GM12878 (cell line): Measurements from ENCODE around the gene YY1. TPM values are rescaled to one million over a fixed set of nuclear protein-coding genes. Genes with fewer than 3 reads are reported as not detected.

Source experiments
- ATAC-seq: fragments of 200-7000 bp; cut with Tn5 transposase; 3 replicates; pipeline ENCODE4 v1.9.1; 2020; ENCODE audit warnings: mild to moderate bottlenecking, moderate library complexity
- BruUV-seq: library from RNA; stranded (reverse); fragments of 400-500 nt; replicated peaks from 2 replicates; lab custom pipeline; 2021; lab: Mats Ljungman, UMichigan
- CTCF ChIA-PET: fragments of 300-600 bp; sonication (Branson Sonifier 250); formaldehyde crosslinking; extraction: SDS; loops from one replicate; lab custom pipeline; 2021; ENCODE audit warnings: inconsistent platforms; lab: Yijun Ruan, JAX
- POLR2A ChIA-PET: fragments of 350-600 bp; formaldehyde crosslinking; extraction: SDS; loops from one replicate; lab custom pipeline; 2021; ENCODE audit warnings: inconsistent platforms; lab: Charles Lee
- RAD21 ChIA-PET: fragments of 300-600 bp; sonication (Branson Sonifier 250); formaldehyde crosslinking; loops from one replicate; lab custom pipeline; 2023; ENCODE audit warnings: antibody characterized with exemption; ENCODE audit not compliant: unreplicated experiment; lab: Charles Lee
- SMC1A ChIA-PET: fragments of 300-600 bp; sonication (Branson Sonifier 250); formaldehyde crosslinking; loops from one replicate; lab custom pipeline; 2023; ENCODE audit not compliant: unreplicated experiment, uncharacterized antibody; lab: Charles Lee
- DNase-seq: peaks from one replicate; pipeline ENCODE4 v3.0.0-alpha.2; 2011; ENCODE audit warnings: low read depth, low spot score
- FAIRE-seq: peaks from 3 replicates; lab custom pipeline; 2011; peaks lifted over from hg19 to GRCh38; lab: Jason Lieb, UNC
- H2AFZ ChIP-seq: 2 replicates; pipeline ENCODE4 v1.6.0; 2011; ENCODE audit warnings: low read depth, low read length, control low read depth; ENCODE audit not compliant: control insufficient read depth
- H3K27ac ChIP-seq: 2 replicates; pipeline ENCODE4 v1.5.1; 2011; ENCODE audit warnings: control low read depth; ENCODE audit not compliant: control insufficient read depth, insufficient read depth
- H3K27me3 ChIP-seq, 2 experiments: replicated peaks in 1 of 2; 2 replicates each; pipeline versions ENCODE4 v1.6.0 to v1.6.1; 2011; ENCODE audit warnings: low read length in 1 of 2; ENCODE audit not compliant: control insufficient read depth in 2 of 2, insufficient read depth in 2 of 2
- H3K36me3 ChIP-seq, 2 experiments: 2 replicates each; pipeline ENCODE4 v1.5.1; 2011; ENCODE audit warnings: low read length in 1 of 2; ENCODE audit not compliant: control insufficient read depth in 2 of 2, insufficient read depth in 2 of 2
- H3K4me1 ChIP-seq: 2 replicates; pipeline ENCODE4 v1.6.1; 2011; ENCODE audit warnings: mild to moderate bottlenecking, low read length, moderate library complexity, mixed read lengths; ENCODE audit not compliant: control insufficient read depth, insufficient read depth
- H3K4me2 ChIP-seq: 2 replicates; pipeline ENCODE4 v1.6.0; 2011; ENCODE audit warnings: control low read depth; ENCODE audit not compliant: control insufficient read depth, insufficient read depth
- H3K4me3 ChIP-seq: fragments of 200-600 bp; sonication (generic); 2 replicates; pipeline ENCODE4 v1.5.1; 2016
- H3K79me2 ChIP-seq: 2 replicates; pipeline ENCODE4 v1.6.0; 2011; ENCODE audit warnings: low read length; ENCODE audit not compliant: control insufficient read depth, insufficient read depth
- H3K9ac ChIP-seq: 2 replicates; pipeline ENCODE4 v1.8.0; 2011; ENCODE audit warnings: low read length, control low read depth, mixed read lengths; ENCODE audit not compliant: control insufficient read depth, insufficient read depth
- H3K9me3 ChIP-seq: replicated peaks from 3 replicates; pipeline ENCODE4 v1.5.1; 2011; ENCODE audit warnings: mild to moderate bottlenecking, low read length; ENCODE audit not compliant: control insufficient read depth, insufficient read depth
- H4K20me1 ChIP-seq: 2 replicates; pipeline ENCODE4 v1.6.0; 2011; ENCODE audit not compliant: control insufficient read depth, insufficient read depth
- BHLHE40 ChIP-seq, 2 experiments: fragments of 450-650 bp in 1 of 2; IDR thresholded peaks; 2 replicates each; pipeline ENCODE4 v1.6.1; 2011 to 2017; ENCODE audit warnings: low read depth in 2 of 2, borderline replicate concordance in 1 of 2, improper control_type of control experiment in 1 of 2, low read length in 1 of 2, mild to moderate bottlenecking in 1 of 2
- BRCA1 ChIP-seq: IDR thresholded peaks from 2 replicates; pipeline ENCODE4 v1.6.1; 2011; ENCODE audit warnings: low read depth, low read length, improper control_type of control experiment
- EGR1 ChIP-seq, 2 experiments: IDR thresholded peaks; 1 replicate in 1 of 2; 2 replicates in 1 of 2; pipeline ENCODE4 v1.6.1; 2011 to 2012; ENCODE audit warnings: low read depth in 2 of 2, low read length in 2 of 2, borderline replicate concordance in 1 of 2, mild to moderate bottlenecking in 1 of 2, moderate library complexity in 1 of 2
- ETV6 ChIP-seq, 2 experiments: fragments of 450-650 bp in 1 of 2; IDR thresholded peaks in 1 of 2; conservative IDR thresholded peaks in 1 of 2; 2 replicates each; pipeline ENCODE4 v1.6.1; 2014; ENCODE audit warnings: antibody characterized with exemption in 1 of 2, borderline replicate concordance in 1 of 2, low read depth in 1 of 2, mild to moderate bottlenecking in 1 of 2, moderate library complexity in 1 of 2
- IKZF2 ChIP-seq, 2 experiments: fragments of 450-650 bp; IDR thresholded peaks; 2 replicates each; pipeline ENCODE4 v1.6.1; 2017; ENCODE audit warnings: mild to moderate bottlenecking in 2 of 2, moderate library complexity in 2 of 2
- NR2F1 ChIP-seq: fragments of 450-650 bp; conservative IDR thresholded peaks from 2 replicates; pipeline ENCODE4 v1.6.1; 2017; ENCODE audit warnings: mild to moderate bottlenecking
- SMC3 ChIP-seq: IDR thresholded peaks from 2 replicates; pipeline ENCODE4 v1.6.1; 2011; ENCODE audit warnings: low read length, improper control_type of control experiment, borderline replicate concordance
- YBX1 ChIP-seq: fragments of 450-650 bp; IDR thresholded peaks from 2 replicates; pipeline ENCODE4 v1.6.1; 2016; ENCODE audit warnings: antibody characterized with exemption
- WGBS: methylation state at CpG from one replicate; pipeline ENCODE4 v1.1.6; 2016; ENCODE audit warnings: low lambda C conversion rate; ENCODE audit not compliant: insufficient replicate concordance, insufficient coverage; ENCODE audit errors: missing lambda C conversion rate; 5-methylcytosine and 5-hydroxymethylcytosine counted together
- in situ Hi-C: fragments of 300-500 bp; cut with MboI; formaldehyde crosslinking; loops from 9 replicates; pipeline ENCODE4 v1.14.3; 2018; ENCODE audit warnings: mixed read lengths
- intact Hi-C: fragments of 100-400 bp; cut with micrococcal nuclease; formaldehyde crosslinking; loops from one replicate; pipeline ENCODE4 v1.14.2; 2022; ENCODE audit not compliant: unreplicated experiment
- polyA plus RNA-seq, 11 experiments: library from polyadenylated mRNA; depleted of rRNA in 4 of 11; unstranded in 6 of 11; stranded (reverse) in 5 of 11; fragments of >200 nt; fragmentation: Nextera tagmentation in 4 of 11; fragmentation: Illumina TruSeq in 1 of 11; extraction: Ambion mirVana in 4 of 11; extraction: Trizol in 1 of 11; gene quantifications; 1 replicate in 1 of 11; 2 replicates in 10 of 11; pipeline versions ENCODE4 v1.2.1 to v1.2.3, GENCODE V29; 2011 to 2016; ENCODE audit warnings: inconsistent platforms in 2 of 11, missing spikeins in 2 of 11, low read depth in 1 of 11
- total RNA-seq, 4 experiments: library from RNA; depleted of rRNA in 3 of 4; stranded (reverse); fragments of >200 nt in 3 of 4; fragmentation: Illumina TruSeq in 1 of 4; extraction: Trizol in 1 of 4; gene quantifications; 2 replicates each; pipeline versions ENCODE4 v1.2.1 to v1.2.3, GENCODE V29; 2013 to 2021
- TF ChIP-seq, protein P1 (sequence below): fragments of 450-650 bp; conservative IDR thresholded peaks from 2 replicates; pipeline ENCODE4 v1.6.1; 2017; ENCODE audit warnings: mild to moderate bottlenecking, moderate library complexity
- TF ChIP-seq, protein P2 (sequence below): IDR thresholded peaks from 2 replicates; pipeline ENCODE4 v1.6.1; 2012; ENCODE audit warnings: improper control_type of control experiment, low read depth, low read length; ENCODE audit not compliant: insufficient replicate concordance

Gene YY1
- total and polyA plus RNA-seq, 10 of the 15 experiments (the other 5 are each of a cell fraction or from before 2014, with no cell fraction given) = 23.7 to 74.0 (median 39.9) TPM

DNA sequence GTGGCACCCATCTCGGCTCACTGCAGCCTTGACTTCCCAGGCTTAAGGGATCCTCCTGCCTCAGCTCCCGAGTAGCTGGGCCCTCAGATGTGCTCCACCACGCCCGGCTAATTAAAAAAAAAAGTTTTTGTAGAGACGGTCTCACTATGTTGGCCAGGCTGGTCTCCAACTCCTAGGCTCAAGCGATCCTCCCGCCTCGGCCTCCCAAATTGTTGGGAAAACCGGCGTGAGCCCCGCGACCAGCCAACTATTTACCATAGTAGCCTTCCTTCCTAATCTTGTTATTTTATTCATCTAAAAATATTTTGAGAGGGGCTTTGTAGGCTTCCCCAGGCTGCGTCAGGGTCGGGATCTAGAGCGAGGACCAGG lies 25.4 kb upstream of the YY1 start:
- no peaks in the 10 kb centered on the region for H4K20me1 ChIP-seq
- no peaks in the 10 kb centered on the region for H3K36me3 ChIP-seq
- peak overlapping the region; percentile 91 for H2AFZ ChIP-seq
- no TSS peak for BruUV-seq
- ChIA-PET RAD21 (interaction anchor here (0.7 kb wide), 1 partner anchor 9 kb away, joined by 4 read pairs; no protein-coding TSS in a partner anchor), SMC1A (interaction anchor here (1.5 kb wide), 2 partner anchors 11 to 28 kb away, joined by 4 to 8 read pairs; no protein-coding TSS in a partner anchor), CTCF (interaction anchor here (1.0 to 7.3 kb wide), 5 partner anchors 8 to 28 kb away, joined by 3 to 29 read pairs (median 4); no protein-coding TSS in a partner anchor), POLR2A (interaction anchor here (0.8 kb wide), 1 partner anchor 20 kb away, joined by 4 read pairs; no protein-coding TSS in a partner anchor)
- WGBS = 58% methylated on average over 15 of the region's 15 CpGs
- peaks cover 6% of the 10 kb centered on the region for H3K79me2 ChIP-seq
- ATAC-seq = no peak
- no peak for FAIRE-seq
- H3K9me3 ChIP-seq = no peaks in the 10 kb centered on the region
- H3K4me2 ChIP-seq = peak overlapping the region; percentile 79
- H3K27ac ChIP-seq = peak overlapping the region; percentile 90
- DNase-seq = no peak
- TF ChIP-seq EGR1 (IDR thresholded peaks at IDR 0.05; ENCODE audit: borderline replicate concordance in 1 of 2, low read depth in 2 of 2, low read length in 2 of 2) (no peak), IKZF2 (IDR thresholded peaks at IDR 0.05) (no peak), NR2F1 (no peak), BHLHE40 (IDR thresholded peaks at IDR 0.05; ENCODE audit: borderline replicate concordance in 1 of 2, low read depth in 2 of 2, low read length in 1 of 2) (no peak), YBX1 (no peak), ETV6 (conservative IDR thresholded peaks at IDR 0.05 in 1 of 2, IDR thresholded peaks at IDR 0.05 in 1 of 2; ENCODE audit: borderline replicate concordance in 1 of 2, low read depth in 1 of 2) (no peak), SMC3 (no peak), BRCA1 (no peak)
- TF ChIP-seq, protein P1, sequence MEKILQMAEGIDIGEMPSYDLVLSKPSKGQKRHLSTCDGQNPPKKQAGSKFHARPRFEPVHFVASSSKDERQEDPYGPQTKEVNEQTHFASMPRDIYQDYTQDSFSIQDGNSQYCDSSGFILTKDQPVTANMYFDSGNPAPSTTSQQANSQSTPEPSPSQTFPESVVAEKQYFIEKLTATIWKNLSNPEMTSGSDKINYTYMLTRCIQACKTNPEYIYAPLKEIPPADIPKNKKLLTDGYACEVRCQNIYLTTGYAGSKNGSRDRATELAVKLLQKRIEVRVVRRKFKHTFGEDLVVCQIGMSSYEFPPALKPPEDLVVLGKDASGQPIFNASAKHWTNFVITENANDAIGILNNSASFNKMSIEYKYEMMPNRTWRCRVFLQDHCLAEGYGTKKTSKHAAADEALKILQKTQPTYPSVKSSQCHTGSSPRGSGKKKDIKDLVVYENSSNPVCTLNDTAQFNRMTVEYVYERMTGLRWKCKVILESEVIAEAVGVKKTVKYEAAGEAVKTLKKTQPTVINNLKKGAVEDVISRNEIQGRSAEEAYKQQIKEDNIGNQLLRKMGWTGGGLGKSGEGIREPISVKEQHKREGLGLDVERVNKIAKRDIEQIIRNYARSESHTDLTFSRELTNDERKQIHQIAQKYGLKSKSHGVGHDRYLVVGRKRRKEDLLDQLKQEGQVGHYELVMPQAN = no peak
- TF ChIP-seq, protein P2, sequence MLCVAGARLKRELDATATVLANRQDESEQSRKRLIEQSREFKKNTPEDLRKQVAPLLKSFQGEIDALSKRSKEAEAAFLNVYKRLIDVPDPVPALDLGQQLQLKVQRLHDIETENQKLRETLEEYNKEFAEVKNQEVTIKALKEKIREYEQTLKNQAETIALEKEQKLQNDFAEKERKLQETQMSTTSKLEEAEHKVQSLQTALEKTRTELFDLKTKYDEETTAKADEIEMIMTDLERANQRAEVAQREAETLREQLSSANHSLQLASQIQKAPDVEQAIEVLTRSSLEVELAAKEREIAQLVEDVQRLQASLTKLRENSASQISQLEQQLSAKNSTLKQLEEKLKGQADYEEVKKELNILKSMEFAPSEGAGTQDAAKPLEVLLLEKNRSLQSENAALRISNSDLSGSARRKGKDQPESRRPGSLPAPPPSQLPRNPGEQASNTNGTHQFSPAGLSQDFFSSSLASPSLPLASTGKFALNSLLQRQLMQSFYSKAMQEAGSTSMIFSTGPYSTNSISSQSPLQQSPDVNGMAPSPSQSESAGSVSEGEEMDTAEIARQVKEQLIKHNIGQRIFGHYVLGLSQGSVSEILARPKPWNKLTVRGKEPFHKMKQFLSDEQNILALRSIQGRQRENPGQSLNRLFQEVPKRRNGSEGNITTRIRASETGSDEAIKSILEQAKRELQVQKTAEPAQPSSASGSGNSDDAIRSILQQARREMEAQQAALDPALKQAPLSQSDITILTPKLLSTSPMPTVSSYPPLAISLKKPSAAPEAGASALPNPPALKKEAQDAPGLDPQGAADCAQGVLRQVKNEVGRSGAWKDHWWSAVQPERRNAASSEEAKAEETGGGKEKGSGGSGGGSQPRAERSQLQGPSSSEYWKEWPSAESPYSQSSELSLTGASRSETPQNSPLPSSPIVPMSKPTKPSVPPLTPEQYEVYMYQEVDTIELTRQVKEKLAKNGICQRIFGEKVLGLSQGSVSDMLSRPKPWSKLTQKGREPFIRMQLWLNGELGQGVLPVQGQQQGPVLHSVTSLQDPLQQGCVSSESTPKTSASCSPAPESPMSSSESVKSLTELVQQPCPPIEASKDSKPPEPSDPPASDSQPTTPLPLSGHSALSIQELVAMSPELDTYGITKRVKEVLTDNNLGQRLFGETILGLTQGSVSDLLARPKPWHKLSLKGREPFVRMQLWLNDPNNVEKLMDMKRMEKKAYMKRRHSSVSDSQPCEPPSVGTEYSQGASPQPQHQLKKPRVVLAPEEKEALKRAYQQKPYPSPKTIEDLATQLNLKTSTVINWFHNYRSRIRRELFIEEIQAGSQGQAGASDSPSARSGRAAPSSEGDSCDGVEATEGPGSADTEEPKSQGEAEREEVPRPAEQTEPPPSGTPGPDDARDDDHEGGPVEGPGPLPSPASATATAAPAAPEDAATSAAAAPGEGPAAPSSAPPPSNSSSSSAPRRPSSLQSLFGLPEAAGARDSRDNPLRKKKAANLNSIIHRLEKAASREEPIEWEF = no peak
- peak overlapping the region; percentile 90 for H3K4me3 ChIP-seq
- intact Hi-C loops (no loop called here), in situ Hi-C loops (no loop called here)
- H3K9ac ChIP-seq = peak overlapping the region; percentile 91
- H3K27me3 ChIP-seq = no peaks in the 10 kb centered on the region
- peaks cover 9% of the 10 kb centered on the region; the same call in 1 of the 2 replicates for H3K4me1 ChIP-seq
